GM23338 (cell line): Measurements from ENCODE around the gene SLK. TPM values are rescaled to one million over a fixed set of nuclear protein-coding genes. Genes with fewer than 3 reads are reported as not detected.

Experiments used
- ATAC-seq: fragments of 200-7000 bp; cut with Tn5 transposase; 3 replicates; pipeline ENCODE4 v1.9.1; 2020
- DNase-seq: peaks from one replicate; pipeline ENCODE4 v3.0.0-alpha.2; 2015; ENCODE audit warnings: low spot score
- H2AFZ ChIP-seq: fragments of 200-600 bp; sonication (generic); 2 replicates; pipeline ENCODE4 v1.8.0; 2016; ENCODE audit warnings: antibody characterized with exemption, mild to moderate bottlenecking, moderate library complexity
- H3F3A ChIP-seq: fragments of 200-600 bp; sonication (generic); replicated peaks from 2 replicates; pipeline ENCODE4 v1.8.0; 2017; ENCODE audit warnings: antibody characterized with exemption, mixed run types, low read depth
- H3K27ac ChIP-seq: fragments of 200-600 bp; sonication (generic); 2 replicates; pipeline ENCODE4 v1.6.1; 2016; ENCODE audit warnings: low read depth
- H3K27me3 ChIP-seq: fragments of 200-600 bp; sonication (generic); 2 replicates; pipeline ENCODE4 v1.8.0; 2016; ENCODE audit warnings: mild to moderate bottlenecking, mixed run types, moderate library complexity; ENCODE audit not compliant: insufficient read depth
- H3K36me3 ChIP-seq: fragments of 200-600 bp; sonication (generic); 2 replicates; pipeline ENCODE4 v1.8.0; 2016; ENCODE audit warnings: mild to moderate bottlenecking; ENCODE audit not compliant: insufficient read depth
- H3K4me1 ChIP-seq: fragments of 200-600 bp; sonication (generic); 2 replicates; pipeline ENCODE4 v1.8.0; 2016; ENCODE audit warnings: mild to moderate bottlenecking, moderate library complexity; ENCODE audit not compliant: insufficient read depth
- H3K4me2 ChIP-seq: fragments of 200-600 bp; sonication (generic); 2 replicates; pipeline ENCODE4 v1.7.1; 2017; ENCODE audit warnings: mixed run types
- H3K4me3 ChIP-seq: fragments of 200-600 bp; sonication (generic); 2 replicates; pipeline ENCODE4 v1.6.1; 2016; ENCODE audit warnings: mixed run types
- H3K79me2 ChIP-seq: fragments of 200-600 bp; sonication (generic); replicated peaks from 2 replicates; pipeline ENCODE4 v1.8.0; 2017; ENCODE audit warnings: mild to moderate bottlenecking; ENCODE audit not compliant: insufficient read depth
- H3K9me2 ChIP-seq: fragments of 200-600 bp; sonication (generic); 2 replicates; pipeline ENCODE4 v1.8.0; 2017; ENCODE audit not compliant: insufficient read depth
- H4K20me1 ChIP-seq: fragments of 200-600 bp; sonication (generic); replicated peaks from 2 replicates; pipeline ENCODE4 v1.8.0; 2017; ENCODE audit warnings: mild to moderate bottlenecking; ENCODE audit not compliant: insufficient read depth
- H3K27ac Mint-ChIP-seq: 2 replicates; pipeline ENCODE4 v1.8.0; 2020; ENCODE audit warnings: inconsistent platforms, mild to moderate bottlenecking, moderate library complexity, mixed read lengths
- H3K27me3 Mint-ChIP-seq: 3 replicates; pipeline ENCODE4 v1.8.0; 2022; ENCODE audit warnings: low read depth, mild to moderate bottlenecking, moderate library complexity, mixed read lengths, inconsistent platforms; ENCODE audit not compliant: insufficient read depth, poor library complexity
- H3K36me3 Mint-ChIP-seq: 3 replicates; pipeline ENCODE4 v1.8.0; 2021; ENCODE audit warnings: low read depth, mild to moderate bottlenecking, inconsistent platforms, moderate library complexity, mixed read lengths
- H3K4me1 Mint-ChIP-seq: 3 replicates; pipeline ENCODE4 v1.8.0; 2020; ENCODE audit warnings: mild to moderate bottlenecking, inconsistent platforms, mixed read lengths
- H3K4me3 Mint-ChIP-seq: 3 replicates; pipeline ENCODE4 v1.8.0; 2021; ENCODE audit warnings: moderate library complexity, mild to moderate bottlenecking, inconsistent platforms, mixed read lengths
- H3K9me3 Mint-ChIP-seq: 3 replicates; pipeline ENCODE4 v1.8.0; 2020; ENCODE audit warnings: moderate library complexity, mild to moderate bottlenecking, inconsistent platforms, mixed read lengths
- CTCF ChIP-seq, 2 experiments: fragments of 200-600 bp in 1 of 2; sonication (generic) in 1 of 2; conservative IDR thresholded peaks; 2 replicates each; pipeline versions ENCODE4 v1.5.1 to v1.6.1; 2016 to 2017; ENCODE audit warnings: antibody characterized with exemption in 2 of 2, low read depth in 2 of 2, mild to moderate bottlenecking in 2 of 2, moderate library complexity in 1 of 2
- ETS1 ChIP-seq: IDR thresholded peaks from 2 replicates; pipeline ENCODE4 v1.6.1; 2016; ENCODE audit warnings: antibody characterized with exemption
- EZH2 ChIP-seq: fragments of 200-600 bp; sonication (generic); IDR thresholded peaks from one replicate; pipeline ENCODE4 v1.8.0; 2017; ENCODE audit warnings: antibody characterized with exemption, mild to moderate bottlenecking, low read depth; ENCODE audit not compliant: unreplicated experiment
- EZH2phosphoT487 ChIP-seq: fragments of 200-600 bp; sonication (generic); IDR thresholded peaks from one replicate; pipeline ENCODE4 v1.8.1; 2018; ENCODE audit warnings: antibody characterized with exemption; ENCODE audit not compliant: unreplicated experiment
- NANOG ChIP-seq: IDR thresholded peaks from 2 replicates; pipeline ENCODE4 v1.6.1; 2016; ENCODE audit warnings: antibody characterized with exemption, borderline replicate concordance
- POLR2AphosphoS5 ChIP-seq: IDR thresholded peaks from 2 replicates; pipeline ENCODE4 v1.6.1; 2016; ENCODE audit warnings: antibody characterized with exemption, low read depth
- REST ChIP-seq: IDR thresholded peaks from one replicate; pipeline ENCODE4 v1.6.1; 2018; ENCODE audit warnings: antibody characterized with exemption; ENCODE audit not compliant: unreplicated experiment
- ZNF114 ChIP-seq: fragments of 250-450 bp; sonication (Bioruptor Pico); IDR thresholded peaks from 2 replicates; pipeline ENCODE4 v1.5.0; 2020; ENCODE audit warnings: mild to moderate bottlenecking, moderate library complexity
- ZNF462 ChIP-seq: fragments of 250-450 bp; sonication (Bioruptor Pico); IDR thresholded peaks from 2 replicates; pipeline ENCODE4 v1.5.0; 2020; ENCODE audit warnings: mild to moderate bottlenecking, moderate library complexity
- polyA plus RNA-seq: library from polyadenylated mRNA; unstranded; fragments of >200 nt; fragmentation: Nextera tagmentation; extraction: Ambion mirVana; gene quantifications from 2 replicates; pipeline ENCODE4 v1.2.1, GENCODE V29; 2016
- total RNA-seq: library from RNA; depleted of rRNA; stranded (reverse); fragments of >200 nt; shearing (Covaris generic); gene quantifications from 2 replicates; pipeline ENCODE4 v1.2.3, GENCODE V29; 2014

SLK gene
- total and polyA plus RNA-seq, 2 experiments from 2014 or later, result 8.4 to 21.5 TPM

- TF ChIP-seq ZNF462 (CRISPR knock-in tag), result no peak
- TF ChIP-seq NANOG, result no peak
- no peak for TF ChIP-seq EZH2
- no peak for TF ChIP-seq EZH2phosphoT487
- TF ChIP-seq ZNF114 (CRISPR knock-in tag), result no peak
These were observed 19.4 kb downstream of the SLK start (continued) for GRCh38 chr10:103986360-103986759.

GRCh38 chr10:103990121-103990520 lies 23.2 kb downstream of the SLK start:
- Mint-ChIP-seq H3K27ac (no peak overlapping the region), H3K4me3 (no peak overlapping the region), H3K36me3 (no peaks in the 10 kb centered on the region), H3K9me3 (no peaks in the 10 kb centered on the region), H3K27me3 (no peaks in the 10 kb centered on the region), H3K4me1 (no peaks in the 10 kb centered on the region)
- ATAC-seq (no peak), DNase-seq (no peak)
- no peaks in the 10 kb centered on the region for H3K27me3 ChIP-seq
- H3K27ac ChIP-seq, result no peak overlapping the region
- H3K4me3 ChIP-seq, result no peak overlapping the region
- no peak overlapping the region for H3K4me2 ChIP-seq
- H3F3A ChIP-seq, result no peaks in the 10 kb centered on the region
- H3K36me3 ChIP-seq, result no peaks in the 10 kb centered on the region
- H4K20me1 ChIP-seq, result no peaks in the 10 kb centered on the region
- H3K79me2 ChIP-seq, result no peaks in the 10 kb centered on the region; the same call in 1 of the 2 replicates
- no peaks in the 10 kb centered on the region for H3K9me2 ChIP-seq
- no peaks in the 10 kb centered on the region for H3K4me1 ChIP-seq
- no peak overlapping the region for H2AFZ ChIP-seq
- TF ChIP-seq CTCF (conservative IDR thresholded peaks at IDR 0.05; ENCODE audit: low read depth in 2 of 2) (no peak), ETS1 (no peak), REST (no peak), EZH2 (no peak), POLR2AphosphoS5 (no peak), NANOG (no peak)
